Measurements from ENCODE around the gene CX3CL1.

The CX3CL1 gene

DNA sequence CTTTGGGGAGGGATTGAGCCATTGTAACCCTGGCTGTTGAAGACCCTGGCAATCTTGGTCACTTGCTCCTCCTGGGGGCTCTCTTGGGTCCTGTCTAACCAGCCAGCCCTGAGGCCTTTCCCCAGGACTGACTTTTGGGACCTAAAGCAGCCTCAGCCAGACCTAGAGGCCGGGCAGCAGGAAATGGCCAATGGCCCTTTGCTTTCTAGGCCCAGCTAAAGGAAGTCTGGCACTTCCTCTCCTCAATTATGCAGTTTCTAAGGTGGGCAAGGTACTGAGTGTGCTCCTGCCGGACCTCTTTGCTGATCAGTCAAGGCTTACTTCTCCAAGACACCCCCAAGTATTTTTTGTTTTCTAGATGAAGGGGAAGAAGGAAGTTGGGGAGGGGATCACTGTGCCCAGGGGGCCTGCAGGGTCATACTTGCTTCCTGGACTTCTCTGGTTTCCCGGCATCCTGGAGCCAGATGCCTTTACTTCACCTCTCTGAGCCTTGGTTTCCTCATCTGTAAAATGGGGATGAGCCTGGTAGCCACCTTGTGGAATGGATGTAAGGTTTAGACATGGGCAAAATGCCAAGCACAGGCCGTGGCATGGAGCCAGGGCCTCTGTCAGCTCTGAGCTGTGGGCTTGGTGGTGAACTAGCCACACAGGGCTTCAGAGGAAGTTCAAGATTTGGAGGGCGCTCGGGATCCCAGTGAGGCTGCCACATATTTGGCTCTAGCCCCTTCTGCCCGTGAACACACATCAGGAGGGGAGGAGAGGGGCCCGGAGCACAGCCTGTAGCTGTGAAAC lies 8.6 kb downstream of the CX3CL1 start:
- in situ Hi-C loops (cut with MboI; ENCODE audit: low pct_unique_long_range_greater_than_20kb, low sequenced_read_pairs): no loop called here
- DNase-seq: peak; percentile 57

GRCh38 chr16:57381791-57382534 lies 9.7 kb downstream of the CX3CL1 start:
- no peak for DNase-seq
- in situ Hi-C loops (cut with MboI; ENCODE audit: low pct_unique_long_range_greater_than_20kb, low sequenced_read_pairs): no loop called here

DNA sequence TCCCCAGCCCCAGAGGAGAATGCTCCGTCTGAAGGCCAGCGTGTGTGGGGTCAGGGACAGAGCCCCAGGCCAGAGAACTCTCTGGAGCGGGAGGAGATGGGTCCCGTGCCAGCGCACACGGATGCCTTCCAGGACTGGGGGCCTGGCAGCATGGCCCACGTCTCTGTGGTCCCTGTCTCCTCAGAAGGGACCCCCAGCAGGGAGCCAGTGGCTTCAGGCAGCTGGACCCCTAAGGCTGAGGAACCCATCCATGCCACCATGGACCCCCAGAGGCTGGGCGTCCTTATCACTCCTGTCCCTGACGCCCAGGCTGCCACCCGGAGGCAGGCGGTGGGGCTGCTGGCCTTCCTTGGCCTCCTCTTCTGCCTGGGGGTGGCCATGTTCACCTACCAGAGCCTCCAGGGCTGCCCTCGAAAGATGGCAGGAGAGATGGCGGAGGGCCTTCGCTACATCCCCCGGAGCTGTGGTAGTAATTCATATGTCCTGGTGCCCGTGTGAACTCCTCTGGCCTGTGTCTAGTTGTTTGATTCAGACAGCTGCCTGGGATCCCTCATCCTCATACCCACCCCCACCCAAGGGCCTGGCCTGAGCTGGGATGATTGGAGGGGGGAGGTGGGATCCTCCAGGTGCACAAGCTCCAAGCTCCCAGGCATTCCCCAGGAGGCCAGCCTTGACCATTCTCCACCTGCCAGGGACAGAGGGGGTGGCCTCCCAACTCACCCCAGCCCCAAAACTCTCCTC lies 10.4 kb downstream of the CX3CL1 start:
- in situ Hi-C loops (cut with MboI; ENCODE audit: low pct_unique_long_range_greater_than_20kb, low sequenced_read_pairs): no loop called here
- DNase-seq: no peak

DNA sequence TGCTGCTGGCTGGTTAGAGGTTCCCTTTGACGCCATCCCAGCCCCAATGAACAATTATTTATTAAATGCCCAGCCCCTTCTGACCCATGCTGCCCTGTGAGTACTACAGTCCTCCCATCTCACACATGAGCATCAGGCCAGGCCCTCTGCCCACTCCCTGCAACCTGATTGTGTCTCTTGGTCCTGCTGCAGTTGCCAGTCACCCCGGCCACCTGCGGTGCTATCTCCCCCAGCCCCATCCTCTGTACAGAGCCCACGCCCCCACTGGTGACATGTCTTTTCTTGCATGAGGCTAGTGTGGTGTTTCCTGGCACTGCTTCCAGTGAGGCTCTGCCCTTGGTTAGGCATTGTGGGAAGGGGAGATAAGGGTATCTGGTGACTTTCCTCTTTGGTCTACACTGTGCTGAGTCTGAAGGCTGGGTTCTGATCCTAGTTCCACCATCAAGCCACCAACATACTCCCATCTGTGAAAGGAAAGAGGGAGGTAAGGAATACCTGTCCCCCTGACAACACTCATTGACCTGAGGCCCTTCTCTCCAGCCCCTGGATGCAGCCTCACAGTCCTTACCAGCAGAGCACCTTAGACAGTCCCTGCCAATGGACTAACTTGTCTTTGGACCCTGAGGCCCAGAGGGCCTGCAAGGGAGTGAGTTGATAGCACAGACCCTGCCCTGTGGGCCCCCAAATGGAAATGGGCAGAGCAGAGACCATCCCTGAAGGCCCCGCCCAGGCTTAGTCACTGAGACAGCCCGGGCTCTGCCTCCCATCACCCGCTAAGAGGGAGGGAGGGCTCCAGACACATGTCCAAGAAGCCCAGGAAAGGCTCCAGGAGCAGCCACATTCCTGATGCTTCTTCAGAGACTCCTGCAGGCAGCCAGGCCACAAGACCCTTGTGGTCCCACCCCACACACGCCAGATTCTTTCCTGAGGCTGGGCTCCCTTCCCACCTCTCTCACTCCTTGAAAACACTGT lies 11.3 kb downstream of the CX3CL1 start:
- in situ Hi-C loops (cut with MboI; ENCODE audit: low pct_unique_long_range_greater_than_20kb, low sequenced_read_pairs): no loop called here
- no peak for DNase-seq

DNA sequence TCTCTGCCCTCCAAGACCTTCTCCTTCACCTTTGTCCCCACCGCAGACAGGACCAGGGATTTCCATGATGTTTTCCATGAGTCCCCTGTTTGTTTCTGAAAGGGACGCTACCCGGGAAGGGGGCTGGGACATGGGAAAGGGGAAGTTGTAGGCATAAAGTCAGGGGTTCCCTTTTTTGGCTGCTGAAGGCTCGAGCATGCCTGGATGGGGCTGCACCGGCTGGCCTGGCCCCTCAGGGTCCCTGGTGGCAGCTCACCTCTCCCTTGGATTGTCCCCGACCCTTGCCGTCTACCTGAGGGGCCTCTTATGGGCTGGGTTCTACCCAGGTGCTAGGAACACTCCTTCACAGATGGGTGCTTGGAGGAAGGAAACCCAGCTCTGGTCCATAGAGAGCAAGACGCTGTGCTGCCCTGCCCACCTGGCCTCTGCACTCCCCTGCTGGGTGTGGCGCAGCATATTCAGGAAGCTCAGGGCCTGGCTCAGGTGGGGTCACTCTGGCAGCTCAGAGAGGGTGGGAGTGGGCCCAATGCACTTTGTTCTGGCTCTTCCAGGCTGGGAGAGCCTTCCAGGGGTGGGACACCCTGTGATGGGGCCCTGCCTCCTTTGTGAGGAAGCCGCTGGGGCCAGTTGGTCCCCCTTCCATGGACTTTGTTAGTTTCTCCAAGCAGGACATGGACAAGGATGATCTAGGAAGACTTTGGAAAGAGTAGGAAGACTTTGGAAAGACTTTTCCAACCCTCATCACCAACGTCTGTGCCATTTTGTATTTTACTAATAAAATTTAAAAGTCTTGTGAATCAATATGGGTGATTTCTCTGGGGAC lies 12.2 kb downstream of the CX3CL1 start:
- peak; percentile 65 for DNase-seq
- in situ Hi-C loops (cut with MboI; ENCODE audit: low pct_unique_long_range_greater_than_20kb, low sequenced_read_pairs): no loop called here

GRCh38 chr16:57385083-57385482 lies 12.8 kb downstream of the CX3CL1 start:
- in situ Hi-C loops (cut with MboI; ENCODE audit: low pct_unique_long_range_greater_than_20kb, low sequenced_read_pairs): no loop called here
- no peak for DNase-seq

- in situ Hi-C loops (cut with MboI; ENCODE audit: low pct_unique_long_range_greater_than_20kb, low sequenced_read_pairs): no loop called here
- DNase-seq: no peak
Measured at GRCh38 chr16:57386381-57386951, 14.2 kb downstream of the CX3CL1 start.

- DNase-seq: no peak
- in situ Hi-C loops (cut with MboI; ENCODE audit: low pct_unique_long_range_greater_than_20kb, low sequenced_read_pairs): no loop called here
Measured at GRCh38 chr16:57387598-57388354, 15.5 kb downstream of the CX3CL1 start.

DNA sequence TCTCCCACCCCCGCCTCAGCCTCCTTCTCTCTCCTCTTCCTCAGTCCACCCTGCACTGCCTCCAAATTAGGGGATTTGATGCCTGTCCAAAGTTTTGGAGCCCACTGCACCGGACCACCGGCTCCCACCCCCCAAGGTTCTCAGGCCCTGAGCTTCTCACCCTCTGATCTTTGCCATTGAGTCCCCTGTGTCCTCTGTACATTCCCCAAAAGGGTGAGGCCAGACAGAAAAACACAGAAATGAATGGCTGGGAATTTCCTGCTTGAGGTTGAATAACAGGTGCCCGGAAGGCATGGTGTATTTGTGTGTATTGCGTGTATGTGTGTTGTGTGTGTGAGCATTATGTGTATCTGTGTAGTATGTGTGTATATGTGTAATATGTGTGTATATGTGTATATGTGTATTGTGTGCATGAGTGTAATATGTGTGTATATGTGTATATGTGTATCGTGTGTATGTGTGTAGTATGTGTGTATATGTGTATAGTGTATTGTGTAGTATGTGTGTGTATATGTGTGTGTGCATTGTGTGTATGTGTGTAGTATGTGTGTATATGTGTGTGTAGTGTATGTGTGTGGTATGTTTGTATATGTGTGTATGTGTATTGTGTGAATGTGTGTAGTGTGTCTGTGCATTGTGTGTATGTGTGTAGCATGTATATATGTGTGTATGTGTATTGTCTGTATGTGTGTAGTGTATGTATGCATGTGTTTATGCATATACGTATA lies 16.2 kb downstream of the CX3CL1 start:
- no peak for DNase-seq
- in situ Hi-C loops (cut with MboI; ENCODE audit: low pct_unique_long_range_greater_than_20kb, low sequenced_read_pairs): no loop called here

GRCh38 chr16:57389087-57389468 lies 16.8 kb downstream of the CX3CL1 start:
- in situ Hi-C loops (cut with MboI; ENCODE audit: low pct_unique_long_range_greater_than_20kb, low sequenced_read_pairs): no loop called here
- no peak for DNase-seq

GRCh38 chr16:57390636-57391295 lies 18.5 kb downstream of the CX3CL1 start:
- in situ Hi-C loops (cut with MboI; ENCODE audit: low pct_unique_long_range_greater_than_20kb, low sequenced_read_pairs): no loop called here
- DNase-seq: no peak

GRCh38 chr16:57391300-57391699 lies 19.0 kb downstream of the CX3CL1 start:
- DNase-seq: no peak
- in situ Hi-C loops (cut with MboI; ENCODE audit: low pct_unique_long_range_greater_than_20kb, low sequenced_read_pairs): no loop called here

DNA sequence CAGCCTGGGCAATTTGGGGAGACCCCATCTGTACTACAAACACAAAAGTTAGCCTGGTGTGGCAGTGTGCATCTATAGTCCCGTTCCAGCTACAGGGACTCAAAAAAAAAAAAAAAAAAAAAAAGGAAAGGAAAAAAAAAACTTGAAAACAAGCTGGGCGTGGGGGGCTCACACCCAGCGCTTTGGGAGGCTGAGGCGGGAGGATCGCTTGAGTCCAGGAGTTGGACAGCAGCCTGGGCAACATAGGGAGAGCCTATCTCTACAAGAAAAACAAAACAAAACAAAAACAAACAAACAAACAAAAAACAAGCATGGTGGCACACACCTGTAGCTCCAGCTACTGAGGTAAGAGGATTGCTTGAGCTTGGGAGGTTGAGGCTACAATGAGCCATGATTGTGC lies 19.4 kb downstream of the CX3CL1 start:
- no peak for DNase-seq
- in situ Hi-C loops (cut with MboI; ENCODE audit: low pct_unique_long_range_greater_than_20kb, low sequenced_read_pairs): no loop called here

GRCh38 chr16:57392694-57393093 lies 20.4 kb downstream of the CX3CL1 start:
- DNase-seq: no peak
- in situ Hi-C loops (cut with MboI; ENCODE audit: low pct_unique_long_range_greater_than_20kb, low sequenced_read_pairs): no loop called here

DNA sequence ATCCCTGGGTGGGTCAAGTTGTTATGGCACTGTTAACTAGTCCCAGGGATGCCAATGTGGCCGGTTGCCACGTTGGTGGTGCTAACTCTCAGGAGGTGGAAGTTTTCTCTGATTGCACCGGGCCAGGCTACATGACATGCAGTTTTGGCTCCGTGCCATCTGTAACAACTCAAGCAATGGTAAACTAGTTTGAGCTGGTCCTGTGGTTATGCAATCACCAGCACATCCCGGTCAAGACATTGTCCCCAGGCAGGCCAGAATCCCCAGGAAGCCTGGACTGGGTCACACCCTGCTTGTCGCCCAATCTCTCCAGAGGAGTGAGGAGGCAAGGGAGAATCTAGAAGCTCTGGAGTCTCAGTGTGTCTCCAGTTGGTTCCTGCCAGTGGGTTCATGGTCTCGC lies 22.2 kb downstream of the CX3CL1 start:
- in situ Hi-C loops (cut with MboI; ENCODE audit: low pct_unique_long_range_greater_than_20kb, low sequenced_read_pairs): no loop called here
- DNase-seq: no peak

- in situ Hi-C loops (cut with MboI; ENCODE audit: low pct_unique_long_range_greater_than_20kb, low sequenced_read_pairs): no loop called here
- no peak for DNase-seq
Measured at GRCh38 chr16:57395026-57395425, 22.7 kb downstream of the CX3CL1 start.

Data from KBM-7 (cell line).